MM.1S (cell line): ENCODE measurements around the gene SLC13A3.

Experiments
- DNase-seq: peaks from one replicate; pipeline ENCODE4 v3.0.0-alpha.2; 2015
- H2AFZ ChIP-seq: fragments of 300-600 bp; sonication (generic); 2 replicates; pipeline ENCODE4 v1.6.0; 2016; ENCODE audit warnings: antibody characterized with exemption, low read length
- H3F3A ChIP-seq: fragments of 300-600 bp; sonication (generic); 2 replicates; pipeline ENCODE4 v1.6.1; 2016; ENCODE audit warnings: mild to moderate bottlenecking, antibody characterized with exemption, low read length, moderate library complexity, mixed read lengths; ENCODE audit not compliant: insufficient read depth
- H3K27ac ChIP-seq: fragments of 300-600 bp; sonication (generic); 2 replicates; pipeline ENCODE4 v1.5.1; 2016; ENCODE audit warnings: mild to moderate bottlenecking, low read length
- H3K27me3 ChIP-seq: fragments of 300-600 bp; sonication (generic); replicated peaks from 2 replicates; pipeline ENCODE4 v1.6.0; 2016; ENCODE audit warnings: low read length; ENCODE audit not compliant: insufficient read depth
- H3K36me3 ChIP-seq: fragments of 300-600 bp; sonication (generic); replicated peaks from 2 replicates; pipeline ENCODE4 v1.6.1; 2016; ENCODE audit warnings: mild to moderate bottlenecking, low read length, mixed read lengths; ENCODE audit not compliant: insufficient read depth
- H3K4me1 ChIP-seq: fragments of 300-600 bp; sonication (generic); 2 replicates; pipeline ENCODE4 v1.6.1; 2016; ENCODE audit warnings: low read length, mixed read lengths
- H3K4me2 ChIP-seq: fragments of 300-600 bp; sonication (generic); 2 replicates; pipeline ENCODE4 v1.6.0; 2016; ENCODE audit warnings: low read depth, low read length
- H3K4me3 ChIP-seq: fragments of 300-600 bp; sonication (generic); 2 replicates; pipeline ENCODE4 v1.5.1; 2016; ENCODE audit warnings: low read length, mixed read lengths
- H3K79me2 ChIP-seq: fragments of 300-600 bp; sonication (generic); 2 replicates; pipeline ENCODE4 v1.6.1; 2016; ENCODE audit warnings: mixed run types, low read length, mixed read lengths
- H3K9ac ChIP-seq: fragments of 300-600 bp; sonication (generic); 2 replicates; pipeline ENCODE4 v1.6.1; 2016; ENCODE audit warnings: low read length, mixed read lengths
- H3K9me2 ChIP-seq: fragments of 300-600 bp; sonication (generic); replicated peaks from 2 replicates; pipeline ENCODE4 v1.6.1; 2016; ENCODE audit warnings: mild to moderate bottlenecking, low read length, mixed read lengths; ENCODE audit not compliant: insufficient read depth
- H3K9me3 ChIP-seq: fragments of 300-600 bp; sonication (generic); replicated peaks from 2 replicates; pipeline ENCODE4 v1.6.1; 2016; ENCODE audit warnings: mild to moderate bottlenecking, low read length, mixed read lengths; ENCODE audit not compliant: insufficient read depth
- H4K20me1 ChIP-seq: fragments of 300-600 bp; sonication (generic); 2 replicates; pipeline ENCODE4 v1.6.1; 2016; ENCODE audit warnings: mild to moderate bottlenecking, low read length, moderate library complexity, mixed read lengths; ENCODE audit not compliant: insufficient read depth
- CTCF ChIP-seq: fragments of 300-600 bp; sonication (generic); IDR thresholded peaks from 2 replicates; pipeline ENCODE4 v1.5.1; 2016; ENCODE audit warnings: antibody characterized with exemption, low read length, mixed read lengths
- EZH2 ChIP-seq: fragments of 300-600 bp; sonication (generic); optimal IDR thresholded peaks from 2 replicates; pipeline ENCODE3; 2017; ENCODE audit warnings: low read depth, mild to moderate bottlenecking, antibody characterized with exemption, low read length, mixed read lengths
- EZH2phosphoT487 ChIP-seq: fragments of 300-600 bp; sonication (generic); IDR thresholded peaks from 2 replicates; pipeline ENCODE4 v1.6.1; 2018; ENCODE audit warnings: antibody characterized with exemption, low read length

The SLC13A3 gene

GRCh38 chr20:46627234-46627633 lies 24.0 kb downstream of the SLC13A3 start:
- H2AFZ ChIP-seq: no peak overlapping the region
- no peak overlapping the region for H3K27ac ChIP-seq
- H3K9ac ChIP-seq: no peak overlapping the region
- TF ChIP-seq EZH2phosphoT487 (no peak), EZH2 (no peak), CTCF (no peak)
- H3F3A ChIP-seq: no peaks in the 10 kb centered on the region
- H3K4me3 ChIP-seq: no peak overlapping the region
- H3K4me2 ChIP-seq: no peak overlapping the region
- no peaks in the 10 kb centered on the region for H4K20me1 ChIP-seq
- H3K9me2 ChIP-seq: no peaks in the 10 kb centered on the region
- no peaks in the 10 kb centered on the region for H3K9me3 ChIP-seq
- no peak for DNase-seq
- no peaks in the 10 kb centered on the region for H3K79me2 ChIP-seq
- no peaks in the 10 kb centered on the region for H3K4me1 ChIP-seq
- no peaks in the 10 kb centered on the region for H3K36me3 ChIP-seq
- H3K27me3 ChIP-seq: no peaks in the 10 kb centered on the region

DNA sequence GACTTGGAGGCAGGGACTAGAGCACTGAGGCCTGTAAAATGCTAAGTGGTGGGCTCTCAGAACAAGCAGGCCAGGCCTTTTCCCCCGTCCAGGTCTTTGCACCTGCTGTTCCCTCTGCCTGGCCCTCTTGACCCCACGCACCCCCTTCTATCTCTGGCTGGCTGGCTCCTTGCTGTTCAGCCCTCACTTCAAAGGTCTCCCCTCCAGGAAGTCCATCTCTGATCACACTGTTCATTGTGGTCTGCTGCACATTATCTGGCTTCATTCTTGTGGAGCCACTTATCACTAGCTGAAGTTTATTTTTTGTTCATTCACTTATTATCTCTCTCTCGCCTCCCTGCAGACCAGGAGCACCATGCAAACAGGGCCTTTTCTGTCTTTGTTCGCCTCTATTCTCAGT lies 24.5 kb downstream of the SLC13A3 start:
- Histone ChIP-seq H3F3A (no peaks in the 10 kb centered on the region), H3K27ac (no peak overlapping the region), H3K36me3 (no peaks in the 10 kb centered on the region), H3K4me1 (no peaks in the 10 kb centered on the region), H4K20me1 (no peaks in the 10 kb centered on the region), H3K9me3 (no peaks in the 10 kb centered on the region), H3K79me2 (no peaks in the 10 kb centered on the region), H2AFZ (no peak overlapping the region), H3K9ac (no peak overlapping the region), H3K4me2 (no peak overlapping the region), H3K27me3 (no peaks in the 10 kb centered on the region), H3K9me2 (no peaks in the 10 kb centered on the region), H3K4me3 (no peak overlapping the region)
- no peak for TF ChIP-seq CTCF
- TF ChIP-seq EZH2: no peak
- no peak for TF ChIP-seq EZH2phosphoT487
- DNase-seq: no peak

DNA sequence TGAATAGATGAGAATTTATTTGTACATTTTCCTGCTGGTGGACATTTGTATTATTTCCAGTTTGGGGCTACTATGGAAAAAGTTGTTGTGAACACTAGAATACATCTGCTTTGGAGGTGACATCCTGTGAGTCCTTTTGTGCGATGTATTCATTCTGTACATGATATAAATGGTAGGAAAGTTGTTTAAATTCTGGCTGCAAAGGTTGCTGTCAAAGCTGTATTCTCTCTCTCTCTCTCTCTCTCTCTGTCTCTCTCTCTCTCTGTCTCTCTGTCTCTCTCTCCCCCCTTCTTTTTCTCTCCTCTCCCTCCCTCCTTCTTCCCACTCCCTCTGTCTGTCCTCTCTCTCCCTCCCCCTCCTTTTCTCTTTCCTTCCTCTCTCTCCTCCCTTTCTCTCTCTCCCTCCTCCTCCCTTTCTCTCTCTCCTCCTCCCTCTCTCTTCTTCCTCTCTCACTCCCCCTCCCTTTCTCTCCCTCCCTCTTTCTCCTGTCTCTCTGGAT lies 25.3 kb downstream of the SLC13A3 start:
- Histone ChIP-seq H3K4me2 (no peak overlapping the region), H3K9ac (no peak overlapping the region), H4K20me1 (no peaks in the 10 kb centered on the region), H3K4me3 (no peak overlapping the region), H3K9me2 (no peaks in the 10 kb centered on the region), H3K4me1 (no peaks in the 10 kb centered on the region), H3K36me3 (no peaks in the 10 kb centered on the region), H3K27ac (no peak overlapping the region), H3K9me3 (no peaks in the 10 kb centered on the region), H3K27me3 (no peaks in the 10 kb centered on the region), H3F3A (no peaks in the 10 kb centered on the region), H2AFZ (no peak overlapping the region), H3K79me2 (no peaks in the 10 kb centered on the region)
- DNase-seq: no peak
- TF ChIP-seq EZH2phosphoT487 (no peak), CTCF (no peak), EZH2 (no peak)
